ENCODE results near the gene CRLF1. TPM values are rescaled to one million over a fixed set of nuclear protein-coding genes. Genes with fewer than 3 reads are reported as not detected.
"Not testable (repeated sequence)": the region's sequence is repeated elsewhere in the genome, so short reads cannot be mapped to it uniquely, and the experiment has no call there.

CRLF1 gene
- total RNA-seq, 1 donor from 2014 or later = 29.6 TPM

- intact Hi-C loops (cut with DNase I) = no loop called here
- no peak for DNase-seq (ENCODE audit: low spot score)
Measured at GRCh38 chr19:18596752-18597157, 9.8 kb downstream of the CRLF1 start.

- intact Hi-C loops (cut with DNase I) = no loop called here
- no peak for DNase-seq (ENCODE audit: low spot score)
Measured at GRCh38 chr19:18595475-18595874, 11.1 kb downstream of the CRLF1 start.

- DNase-seq (ENCODE audit: low spot score) = no peak
- intact Hi-C loops (cut with DNase I) = loop anchor here (5.0 kb wide), 2 partner anchors 77 to 252 kb away; no protein-coding TSS in a partner anchor
Measured at GRCh38 chr19:18594824-18595373, 11.7 kb downstream of the CRLF1 start.

- intact Hi-C loops (cut with DNase I) = loop anchor here (5.0 kb wide), 2 partner anchors 78 to 253 kb away; no protein-coding TSS in a partner anchor
- peak; percentile 80 for DNase-seq (ENCODE audit: low spot score)
Measured at GRCh38 chr19:18594096-18594823, 12.3 kb downstream of the CRLF1 start.

- intact Hi-C loops (cut with DNase I) = loop anchor here (5.0 kb wide), 2 partner anchors 79 to 254 kb away; no protein-coding TSS in a partner anchor
- DNase-seq (ENCODE audit: low spot score) = no peak
Measured at GRCh38 chr19:18593367-18594095, 13.1 kb downstream of the CRLF1 start.

- intact Hi-C loops (cut with DNase I) = loop anchor here (5.0 kb wide), 2 partner anchors 80 to 255 kb away; no protein-coding TSS in a partner anchor
- not testable (repeated sequence) for DNase-seq (ENCODE audit: low spot score)
Measured at GRCh38 chr19:18592732-18593131, 13.9 kb downstream of the CRLF1 start.

GRCh38 chr19:18591735-18592385 is 14.7 kb downstream of the CRLF1 start:
- DNase-seq (ENCODE audit: low spot score) = no peak
- intact Hi-C loops (cut with DNase I) = loop anchor here (5.0 kb wide), 2 partner anchors 80 to 255 kb away; no protein-coding TSS in a partner anchor

GRCh38 chr19:18590273-18591272 is 16.0 kb downstream of the CRLF1 start:
- intact Hi-C loops (cut with DNase I) = loop anchor here (5.0 kb wide), 2 partner anchors 82 to 257 kb away; no protein-coding TSS in a partner anchor
- DNase-seq (ENCODE audit: low spot score) = no peak

- intact Hi-C loops (cut with DNase I) = loop anchor here (5.0 kb wide), 3 partner anchors 83 to 258 kb away; no protein-coding TSS in a partner anchor
- peak; percentile 78 for DNase-seq (ENCODE audit: low spot score)
Measured at GRCh38 chr19:18589380-18590272, 17.0 kb downstream of the CRLF1 start.

GRCh38 chr19:18588611-18589379 is 17.8 kb downstream of the CRLF1 start, which contains the start of gene REX1BD:
Gene REX1BD (plus strand): TSS chr19:18588798. CDS start chr19:18588802, 4 bp downstream.
- DNase-seq (ENCODE audit: low spot score) = peak; percentile 93
- intact Hi-C loops (cut with DNase I) = loop anchor here (5.0 kb wide), 1 partner anchor 121 kb away; no protein-coding TSS in a partner anchor

GRCh38 chr19:18587962-18588610 is 18.5 kb downstream of the CRLF1 start:
- intact Hi-C loops (cut with DNase I) = loop anchor here (5.0 kb wide), 1 partner anchor 121 kb away; no protein-coding TSS in a partner anchor
- DNase-seq (ENCODE audit: low spot score) = no peak

GRCh38 chr19:18587561-18587960 is 19.0 kb downstream of the CRLF1 start:
- DNase-seq (ENCODE audit: low spot score) = no peak
- intact Hi-C loops (cut with DNase I) = loop anchor here (5.0 kb wide), 1 partner anchor 120 kb away; no protein-coding TSS in a partner anchor

GRCh38 chr19:18586306-18586705 is 20.3 kb downstream of the CRLF1 start:
- no peak for DNase-seq (ENCODE audit: low spot score)
- intact Hi-C loops (cut with DNase I) = loop anchor here (5.0 kb wide), 1 partner anchor 119 kb away; no protein-coding TSS in a partner anchor

- intact Hi-C loops (cut with DNase I) = no loop called here
- DNase-seq (ENCODE audit: low spot score) = no peak
Measured at GRCh38 chr19:18580311-18580710, 26.3 kb downstream of the CRLF1 start.

- intact Hi-C loops (cut with DNase I) = no loop called here
- no peak for DNase-seq (ENCODE audit: low spot score)
Measured at GRCh38 chr19:18577365-18577914, 29.2 kb downstream of the CRLF1 start.

GRCh38 chr19:18576383-18576782 is 30.2 kb downstream of the CRLF1 start:
- DNase-seq (ENCODE audit: low spot score) = no peak
- intact Hi-C loops (cut with DNase I) = no loop called here
